H1 (cell line): Measurements from ENCODE around the gene DCTPP1. TPM values are rescaled to one million over a fixed set of nuclear protein-coding genes. Genes with fewer than 3 reads are reported as not detected.

Source experiments
- CTCF ChIA-PET: fragments of 300-600 bp; sonication (Branson Sonifier 250); formaldehyde crosslinking; loops from one replicate; lab custom pipeline; 2021; ENCODE audit not compliant: partially characterized antibody; lab: Charles Lee
- POLR2A ChIA-PET: fragments of 300-600 bp; sonication (Branson Sonifier 250); formaldehyde crosslinking; loops from one replicate; lab custom pipeline; 2021; ENCODE audit warnings: inconsistent platforms; ENCODE audit not compliant: partially characterized antibody; lab: Charles Lee
- DNase-seq, 2 experiments: peaks; one replicate each; pipeline versions ENCODE4 v3.0.0 to v3.0.0-alpha.2; 2010 to 2022; ENCODE audit warnings: low spot score in 2 of 2, low read depth in 1 of 2, mixed read lengths in 1 of 2
- FAIRE-seq: peaks from 2 replicates; lab custom pipeline; 2011; peaks lifted over from hg19 to GRCh38; lab: Jason Lieb, UNC
- H2AFZ ChIP-seq: 2 replicates; pipeline ENCODE4 v1.8.1; 2012; ENCODE audit warnings: low read length, inconsistent platforms
- H2AK5ac ChIP-seq: 2 replicates; pipeline ENCODE4 v1.6.1; 2013; ENCODE audit warnings: low read depth, low read length
- H2BK120ac ChIP-seq: replicated peaks from 2 replicates; pipeline ENCODE3; 2013; ENCODE audit warnings: low read depth, low read length, inconsistent platforms
- H2BK12ac ChIP-seq: 2 replicates; pipeline ENCODE4 v1.6.1; 2013; ENCODE audit warnings: low read depth, low read length
- H2BK15ac ChIP-seq: 2 replicates; pipeline ENCODE4 v1.6.1; 2013; ENCODE audit warnings: low read length
- H2BK20ac ChIP-seq: 2 replicates; pipeline ENCODE4 v1.6.1; 2013; ENCODE audit warnings: low read length
- H2BK5ac ChIP-seq: 2 replicates; pipeline ENCODE4 v1.6.1; 2013; ENCODE audit warnings: low read depth, low read length
- H3K14ac ChIP-seq: 2 replicates; pipeline ENCODE4 v1.6.1; 2013; ENCODE audit warnings: inconsistent platforms; ENCODE audit not compliant: insufficient read length
- H3K18ac ChIP-seq: 2 replicates; pipeline ENCODE4 v1.6.1; 2013; ENCODE audit warnings: low read length; ENCODE audit errors: extremely low read depth
- H3K23ac ChIP-seq: 2 replicates; pipeline ENCODE4 v1.6.1; 2013; ENCODE audit warnings: inconsistent platforms; ENCODE audit not compliant: insufficient read length
- H3K23me2 ChIP-seq: 2 replicates; pipeline ENCODE4 v1.6.1; 2013; ENCODE audit warnings: low read depth, low read length
- H3K27ac ChIP-seq: 2 replicates; pipeline ENCODE4 v1.6.1; 2011; ENCODE audit warnings: low read depth, low read length, inconsistent platforms
- H3K27me3 ChIP-seq, 4 experiments: replicated peaks in 1 of 4; 1 replicate in 1 of 4; 2 replicates in 3 of 4; pipeline versions ENCODE4 v1.6.1 to v1.8.1; 2011 to 2013; ENCODE audit warnings: low read length in 3 of 4, mild to moderate bottlenecking in 3 of 4, inconsistent platforms in 2 of 4, mixed read lengths in 2 of 4, moderate library complexity in 1 of 4; ENCODE audit not compliant: control insufficient read depth in 3 of 4, insufficient read depth in 3 of 4; ENCODE audit errors: extremely low read depth in 1 of 4
- H3K36me3 ChIP-seq, 4 experiments: 2 replicates each; pipeline versions ENCODE4 v1.6.1 to v1.8.1; 2011 to 2013; ENCODE audit warnings: mild to moderate bottlenecking in 4 of 4, low read length in 3 of 4, moderate library complexity in 2 of 4, control low read depth in 1 of 4, inconsistent platforms in 1 of 4; ENCODE audit not compliant: insufficient read depth in 4 of 4, control insufficient read depth in 2 of 4
- H3K4ac ChIP-seq: replicated peaks from 2 replicates; pipeline ENCODE3; 2013; ENCODE audit warnings: low read length, low read depth, mixed read lengths, inconsistent platforms; ENCODE audit not compliant: insufficient read length
- H3K4me1 ChIP-seq, 4 experiments: replicated peaks in 1 of 4; 1 replicate in 1 of 4; 2 replicates in 3 of 4; pipeline versions ENCODE4 v1.6.1 to v1.8.1; 2011 to 2013; ENCODE audit warnings: low read length in 3 of 4, inconsistent platforms in 2 of 4, mixed read lengths in 1 of 4; ENCODE audit not compliant: insufficient read depth in 4 of 4, control insufficient read depth in 3 of 4
- H3K4me2 ChIP-seq, 2 experiments: 2 replicates each; pipeline versions ENCODE4 v1.6.1 to v1.8.1; 2011 to 2013; ENCODE audit warnings: low read depth in 2 of 2, low read length in 2 of 2, control low read depth in 1 of 2, inconsistent platforms in 1 of 2, mild to moderate bottlenecking in 1 of 2; ENCODE audit not compliant: insufficient read depth in 1 of 2
- H3K4me3 ChIP-seq, 4 experiments: fragments of 200-600, 300-600 bp in 1 of 4; sonication (generic), shearing (Covaris generic), sonication (Bioruptor Twin) in 1 of 4; 2 replicates each; pipeline versions ENCODE4 v1.5.1 to v1.8.1; 2011 to 2016; ENCODE audit warnings: low read length in 4 of 4, low read depth in 3 of 4, control low read depth in 2 of 4, inconsistent platforms in 2 of 4, mild to moderate bottlenecking in 2 of 4, mixed read lengths in 1 of 4, moderate library complexity in 1 of 4; ENCODE audit not compliant: insufficient read depth in 2 of 4; ENCODE audit errors: extremely low read depth in 1 of 4
- H3K56ac ChIP-seq: replicated peaks from 2 replicates; pipeline ENCODE3; 2013; ENCODE audit warnings: low read depth, mild to moderate bottlenecking, mixed read lengths, low read length, inconsistent platforms; ENCODE audit not compliant: insufficient read length
- H3K79me1 ChIP-seq: 2 replicates; pipeline ENCODE4 v1.6.1; 2013; ENCODE audit warnings: low read depth, low read length, control low read depth
- H3K79me2 ChIP-seq, 2 experiments: 2 replicates each; pipeline versions ENCODE4 v1.6.1 to v1.8.1; 2012 to 2013; ENCODE audit warnings: low read length in 2 of 2, mild to moderate bottlenecking in 2 of 2, inconsistent platforms in 1 of 2; ENCODE audit not compliant: insufficient read depth in 2 of 2, control insufficient read depth in 1 of 2
- H3K9ac ChIP-seq, 4 experiments: replicated peaks in 1 of 4; 1 replicate in 1 of 4; 2 replicates in 3 of 4; pipeline versions ENCODE4 v1.6.1 to v1.8.1; 2011 to 2013; ENCODE audit warnings: low read depth in 3 of 4, low read length in 3 of 4, control low read depth in 2 of 4, mild to moderate bottlenecking in 2 of 4, moderate library complexity in 2 of 4, inconsistent platforms in 1 of 4; ENCODE audit errors: extremely low read depth in 1 of 4
- H3K9me3 ChIP-seq, 2 experiments: 2 replicates each; pipeline versions ENCODE4 v1.6.1 to v1.8.1; 2012 to 2013; ENCODE audit warnings: mild to moderate bottlenecking in 2 of 2, moderate library complexity in 2 of 2, control low read depth in 1 of 2, inconsistent platforms in 1 of 2, low read depth in 1 of 2, low read length in 1 of 2, mixed read lengths in 1 of 2; ENCODE audit not compliant: insufficient read depth in 2 of 2
- H4K20me1 ChIP-seq, 2 experiments: replicated peaks in 1 of 2; 2 replicates each; pipeline versions ENCODE3 to v1.8.1; 2011 to 2013; ENCODE audit warnings: inconsistent platforms in 2 of 2, low read length in 2 of 2, mild to moderate bottlenecking in 1 of 2; ENCODE audit not compliant: insufficient read depth in 2 of 2, control insufficient read depth in 1 of 2
- H4K5ac ChIP-seq: 2 replicates; pipeline ENCODE4 v1.6.1; 2013; ENCODE audit warnings: low read length, low read depth, mixed read lengths, inconsistent platforms; ENCODE audit not compliant: insufficient read length
- H4K8ac ChIP-seq: 2 replicates; pipeline ENCODE4 v1.8.0; 2013; ENCODE audit warnings: mild to moderate bottlenecking, moderate library complexity, low read length, inconsistent platforms; ENCODE audit not compliant: insufficient read depth; ENCODE audit errors: extremely low read depth
- H4K91ac ChIP-seq: replicated peaks from 2 replicates; pipeline ENCODE3; 2013; ENCODE audit warnings: low read length, mixed read lengths, inconsistent platforms; ENCODE audit not compliant: insufficient read length
- CEBPB ChIP-seq: IDR thresholded peaks from 2 replicates; pipeline ENCODE4 v1.6.1; 2012; ENCODE audit warnings: low read depth, low read length
- SP1 ChIP-seq: IDR thresholded peaks from 2 replicates; pipeline ENCODE4 v1.6.1; 2011; ENCODE audit warnings: low read depth, low read length
- TCF12 ChIP-seq: IDR thresholded peaks from 2 replicates; pipeline ENCODE4 v1.6.1; 2011; ENCODE audit warnings: low read depth, mild to moderate bottlenecking, low read length
- TEAD4 ChIP-seq: IDR thresholded peaks from 2 replicates; pipeline ENCODE4 v1.6.1; 2012; ENCODE audit warnings: low read depth, low read length, inconsistent platforms, mixed read lengths
- YY1 ChIP-seq: IDR thresholded peaks from 2 replicates; pipeline ENCODE4 v1.6.1; 2011; ENCODE audit warnings: low read depth, mild to moderate bottlenecking, low read length
- WGBS, 2 experiments: shearing (Covaris generic) in 1 of 2; methylation state at CpG; one replicate each; pipeline versions ENCODE4 v1.1.6 to v1.1.7; 2013 to 2015; ENCODE audit warnings: low lambda C conversion rate in 2 of 2, mixed read lengths in 2 of 2, inconsistent platforms in 1 of 2, low coverage in 1 of 2, missing lambda C conversion rate in 1 of 2; ENCODE audit not compliant: insufficient replicate concordance in 2 of 2, insufficient coverage in 1 of 2, insufficient read length in 1 of 2; ENCODE audit errors: extremely low coverage in 1 of 2, missing lambda C conversion rate in 1 of 2; 5-methylcytosine and 5-hydroxymethylcytosine counted together
- polyA plus RNA-seq, 7 experiments: library from polyadenylated mRNA; depleted of rRNA in 3 of 7; stranded (reverse) in 5 of 7; unstranded in 2 of 7; fragments of >200 nt in 5 of 7; fragments of 200-250 nt in 2 of 7; gene quantifications; 1 replicate in 5 of 7; 2 replicates in 1 of 7; 4 replicates in 1 of 7; pipeline versions ENCODE4 v1.2.1 to v1.2.3, GENCODE V29; 2011 to 2013; ENCODE audit warnings: missing spikeins in 2 of 7, mixed read lengths in 2 of 7
- total RNA-seq: library from RNA; stranded (reverse); fragmentation: NEBNext Ultra II Directional; extraction: Animal tissue kit (Norgen Biotek cat#: 25700); gene quantifications from 2 replicates; pipeline ENCODE4 v1.2.1, GENCODE V29; 2021

The DCTPP1 gene
- total and polyA plus RNA-seq, 2 of the 8 experiments (the other 6 are each of a cell fraction or from before 2014, with no cell fraction given) = 94.5 to 103 TPM

DNA sequence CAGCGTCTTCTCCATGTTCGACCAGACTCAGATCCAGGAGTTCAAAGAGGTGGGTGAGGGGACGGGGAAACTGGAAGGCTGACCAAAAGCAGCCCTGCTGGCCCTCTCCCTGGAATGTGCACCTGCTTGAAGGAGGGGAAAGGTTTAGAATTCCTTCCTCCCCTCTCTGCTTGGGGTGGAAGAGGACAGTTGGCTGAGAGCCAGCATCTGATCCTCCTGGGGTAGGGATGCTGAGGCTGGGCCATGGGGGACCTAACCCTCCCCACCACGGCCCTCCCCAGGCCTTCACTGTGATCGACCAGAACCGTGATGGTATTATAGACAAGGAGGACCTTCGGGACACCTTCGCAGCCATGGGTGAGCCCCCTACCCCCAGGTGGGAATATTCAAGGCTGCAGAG, 54.0 kb downstream of the DCTPP1 start:
- Histone ChIP-seq H4K5ac (no peak overlapping the region), H3K23me2 (peaks cover 10% of the 10 kb centered on the region), H3K14ac (no peak overlapping the region), H3K4ac (no peak overlapping the region), H2BK120ac (no peak overlapping the region), H2BK5ac (no peak overlapping the region), H3K79me1 (no peaks in the 10 kb centered on the region), H4K8ac (no peak overlapping the region), H2BK12ac (0 out of 2 replicates have a peak overlapping the region, but pooled peaks have one; percentile 9), H2AK5ac (no peak overlapping the region), H2BK20ac (no peak overlapping the region), H2BK15ac (no peak overlapping the region), H3K27me3 (no peaks in the 10 kb centered on the region), H3K79me2 (no peaks in the 10 kb centered on the region), H3K27ac (no peak overlapping the region), H3K18ac (no peak overlapping the region), H3K56ac (no peak overlapping the region), H3K4me1 (peaks cover 0 to 9% (median 8%) of the 10 kb centered on the region in 4 experiments; a peak in 5 of 7 replicates), H3K36me3 (no peaks in the 10 kb centered on the region), H3K9ac (no peak overlapping the region; a peak in 1 of 7 replicates), H3K9me3 (no peaks in the 10 kb centered on the region), H2AFZ (no peak overlapping the region), H3K4me2 (no peak overlapping the region; a peak in 1 of 4 replicates), H3K23ac (no peak overlapping the region), H4K91ac (peak overlapping the region; percentile 62), H4K20me1 (no peaks in the 10 kb centered on the region), H3K4me3 (no peak overlapping the region)
- WGBS, 2 experiments = 92% methylated on average over 8 of the region's 8 CpGs; no CpG with 5 or more reads in 1 of the 2 experiments
- DNase-seq (no peak), FAIRE-seq (no peak)
- TF ChIP-seq YY1 = no peak
- TF ChIP-seq SP1 = 0 out of 2 replicates have a peak, but pooled peaks have one; percentile 15
- TF ChIP-seq TEAD4 = peak; percentile 61
- 0 out of 2 replicates have a peak, but pooled peaks have one; percentile 53 for TF ChIP-seq TCF12
- TF ChIP-seq CEBPB = no peak
- CTCF ChIA-PET = interaction anchor here (0.8 to 1.1 kb wide), 2 partner anchors 12 to 27 kb away, joined by 3 to 8 read pairs; no protein-coding TSS in a partner anchor
- POLR2A ChIA-PET = interaction anchor here (0.8 to 13.6 kb wide), 6 partner anchors 13 to 372 kb away, joined by 3 to 151 read pairs (median 8); partner anchors contain the start of genes CD2BP2, PHKG2, ZNF48 and ZNF771
